ENCODE data around the gene WDR5B. TPM values are rescaled to one million over a fixed set of nuclear protein-coding genes. Genes with fewer than 3 reads are reported as not detected.
"Not testable (repeated sequence)": the region's sequence is repeated elsewhere in the genome, so short reads cannot be mapped to it uniquely, and the experiment has no call there.

WDR5B gene
- total RNA-seq, 1 experiment from 2014 or later: 3.4 TPM

- H3K4me3 ChIP-seq (replicated peaks in 1 of 2; ENCODE audit: low read depth in 1 of 2, low read length in 2 of 2); H3K9me3 ChIP-seq (ENCODE audit: control insufficient read depth in 1 of 2, insufficient read depth in 1 of 2, low read depth in 1 of 2, low read length in 2 of 2); BruUV-seq (replicated peaks); H3K27ac ChIP-seq (ENCODE audit: low read depth, low read length); H3K9ac ChIP-seq (ENCODE audit: low read length); ATAC-seq; CTCF ChIA-PET; H3K27me3 ChIP-seq (ENCODE audit: insufficient read depth, low read length); H3K9me2 ChIP-seq (ENCODE audit: insufficient read depth); intact Hi-C loops (cut with micrococcal nuclease); H4K20me1 ChIP-seq (ENCODE audit: insufficient read depth); H2AFZ ChIP-seq (ENCODE audit: low read depth, low read length, poor library complexity, severe bottlenecking); POLR2A ChIA-PET; RAD21 ChIA-PET (ENCODE audit: low non-redundant PET in 1 of 2, low total read pairs in 2 of 2, uncharacterized antibody in 2 of 2, unreplicated experiment in 2 of 2): not testable (repeated sequence)
- TF ChIP-seq SP1 (IDR thresholded peaks at IDR 0.05; ENCODE audit: low read depth) (peak; percentile 38; the same call in 1 of the 2 replicates), CEBPB (IDR thresholded peaks at IDR 0.05; ENCODE audit: low read depth) (peak; percentile 50; the same call in 1 of the 2 replicates), FOSL1 (IDR thresholded peaks at IDR 0.05; ENCODE audit: low read depth) (peak; percentile 48; the same call in 1 of the 2 replicates), JUND (IDR thresholded peaks at IDR 0.05) (peak; percentile 48)
- Histone ChIP-seq H3K4me1 (ENCODE audit: control insufficient read depth in 1 of 2, insufficient read depth in 2 of 2, low read length in 2 of 2) (peaks cover 0 to 18% of the 10 kb centered on the region in 2 experiments; a peak in 1 of 4 replicates), H3K36me3 (ENCODE audit: control insufficient read depth in 1 of 2, insufficient read depth in 2 of 2, low read length in 2 of 2) (peaks cover 24 to 28% of the 10 kb centered on the region in 2 experiments; a peak in 3 of 4 replicates), H3K79me2 (ENCODE audit: insufficient read depth, low read length) (peaks cover 20% of the 10 kb centered on the region), H3K4me2 (ENCODE audit: low read length) (peak overlapping the region; percentile 45)
- DNase-seq (ENCODE audit: low read depth, low spot score): peak; percentile 13
Measured at GRCh38 chr3:122365582-122366378, 50.1 kb downstream of the WDR5B start.

DNA sequence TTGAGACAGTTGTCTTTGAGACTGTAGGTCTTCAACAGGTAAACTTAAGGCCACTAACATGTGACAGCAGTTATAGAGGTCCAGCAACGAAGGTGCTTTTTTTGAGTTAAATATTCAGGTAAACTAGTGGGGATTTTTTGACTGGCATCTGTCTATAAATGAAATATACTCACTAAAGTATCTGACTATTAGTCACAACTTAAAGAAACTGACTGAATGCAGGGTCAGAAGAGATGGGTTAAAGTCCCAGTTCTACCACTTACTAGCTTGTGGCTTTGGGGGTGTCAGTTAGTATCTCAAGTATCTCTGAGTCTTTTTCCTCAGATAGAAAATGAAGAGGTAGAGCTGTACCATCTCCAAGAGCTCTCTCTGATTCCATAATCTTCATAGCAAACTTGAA lies 50.8 kb downstream of the WDR5B start:
- peaks cover 0 to 18% of the 10 kb centered on the region in 2 experiments; a peak in 1 of 4 replicates for H3K4me1 ChIP-seq (ENCODE audit: control insufficient read depth in 1 of 2, insufficient read depth in 2 of 2, low read length in 2 of 2)
- H3K27me3 ChIP-seq (ENCODE audit: insufficient read depth, low read length): no peaks in the 10 kb centered on the region
- no peak overlapping the region for H2AFZ ChIP-seq (ENCODE audit: low read depth, low read length, poor library complexity, severe bottlenecking)
- no TSS peak for BruUV-seq (replicated peaks)
- H3K9me2 ChIP-seq (ENCODE audit: insufficient read depth): no peaks in the 10 kb centered on the region
- peaks cover 3% of the 10 kb centered on the region; the same call in 1 of the 2 replicates for H4K20me1 ChIP-seq (ENCODE audit: insufficient read depth)
- ATAC-seq: no peak
- intact Hi-C loops (cut with micrococcal nuclease): no loop called here
- H3K9ac ChIP-seq (ENCODE audit: low read length): no peak overlapping the region
- ChIA-PET CTCF (no interaction called here), RAD21 (ENCODE audit: low non-redundant PET in 1 of 2, low total read pairs in 2 of 2, uncharacterized antibody in 2 of 2, unreplicated experiment in 2 of 2) (no interaction called here), POLR2A (no interaction called here)
- peaks cover 24 to 28% of the 10 kb centered on the region in 2 experiments; a peak in 3 of 4 replicates for H3K36me3 ChIP-seq (ENCODE audit: control insufficient read depth in 1 of 2, insufficient read depth in 2 of 2, low read length in 2 of 2)
- no peaks in the 10 kb centered on the region for H3K9me3 ChIP-seq (ENCODE audit: control insufficient read depth in 1 of 2, insufficient read depth in 1 of 2, low read depth in 1 of 2, low read length in 2 of 2)
- H3K27ac ChIP-seq (ENCODE audit: low read depth, low read length): no peak overlapping the region
- H3K4me3 ChIP-seq (replicated peaks in 1 of 2; ENCODE audit: low read depth in 1 of 2, low read length in 2 of 2): no peak overlapping the region
- H3K79me2 ChIP-seq (ENCODE audit: insufficient read depth, low read length): peaks cover 14% of the 10 kb centered on the region; the same call in 1 of the 2 replicates
- no peak for DNase-seq (ENCODE audit: low read depth, low spot score)
- H3K4me2 ChIP-seq (ENCODE audit: low read length): peak overlapping the region; percentile 45
- TF ChIP-seq JUND (IDR thresholded peaks at IDR 0.05) (no peak), FOSL1 (IDR thresholded peaks at IDR 0.05; ENCODE audit: low read depth) (no peak), POLR2A (IDR thresholded peaks at IDR 0.05; ENCODE audit: borderline replicate concordance, extremely low read depth, insufficient read depth, insufficient read length) (no peak), CBX3 (IDR thresholded peaks at IDR 0.05; ENCODE audit: low read depth) (no peak), SIN3A (IDR thresholded peaks at IDR 0.05; ENCODE audit: low read depth) (no peak), SRF (IDR thresholded peaks at IDR 0.05; ENCODE audit: low read depth) (no peak), YY1 (IDR thresholded peaks at IDR 0.05; ENCODE audit: extremely low read depth, insufficient replicate concordance, low read depth, low read length) (no peak), ATF3 (IDR thresholded peaks at IDR 0.05) (no peak), EZH2 (IDR thresholded peaks at IDR 0.05) (no peak), ZNF274 (IDR thresholded peaks at IDR 0.05; ENCODE audit: low read depth, low read length) (no peak)
- TF ChIP-seq, protein P1, sequence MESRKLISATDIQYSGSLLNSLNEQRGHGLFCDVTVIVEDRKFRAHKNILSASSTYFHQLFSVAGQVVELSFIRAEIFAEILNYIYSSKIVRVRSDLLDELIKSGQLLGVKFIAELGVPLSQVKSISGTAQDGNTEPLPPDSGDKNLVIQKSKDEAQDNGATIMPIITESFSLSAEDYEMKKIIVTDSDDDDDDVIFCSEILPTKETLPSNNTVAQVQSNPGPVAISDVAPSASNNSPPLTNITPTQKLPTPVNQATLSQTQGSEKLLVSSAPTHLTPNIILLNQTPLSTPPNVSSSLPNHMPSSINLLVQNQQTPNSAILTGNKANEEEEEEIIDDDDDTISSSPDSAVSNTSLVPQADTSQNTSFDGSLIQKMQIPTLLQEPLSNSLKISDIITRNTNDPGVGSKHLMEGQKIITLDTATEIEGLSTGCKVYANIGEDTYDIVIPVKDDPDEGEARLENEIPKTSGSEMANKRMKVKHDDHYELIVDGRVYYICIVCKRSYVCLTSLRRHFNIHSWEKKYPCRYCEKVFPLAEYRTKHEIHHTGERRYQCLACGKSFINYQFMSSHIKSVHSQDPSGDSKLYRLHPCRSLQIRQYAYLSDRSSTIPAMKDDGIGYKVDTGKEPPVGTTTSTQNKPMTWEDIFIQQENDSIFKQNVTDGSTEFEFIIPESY (IDR thresholded peaks at IDR 0.05; ENCODE audit: extremely low read depth, insufficient replicate concordance, low read length): no peak
- TF ChIP-seq, protein P2, sequence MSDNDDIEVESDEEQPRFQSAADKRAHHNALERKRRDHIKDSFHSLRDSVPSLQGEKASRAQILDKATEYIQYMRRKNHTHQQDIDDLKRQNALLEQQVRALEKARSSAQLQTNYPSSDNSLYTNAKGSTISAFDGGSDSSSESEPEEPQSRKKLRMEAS (IDR thresholded peaks at IDR 0.05): no peak
